Endothelial cell of umbilical vein (primary cell): ENCODE measurements around the gene TBC1D30. TPM values are rescaled to one million over a fixed set of nuclear protein-coding genes. Genes with fewer than 3 reads are reported as not detected.

Experiments
- BruUV-seq: library from RNA; stranded (reverse); fragments of 400-500 nt; replicated peaks from 2 replicates; lab custom pipeline; 2021; lab: Mats Ljungman, UMichigan
- CTCF ChIA-PET: fragments of 300-600, 350-600 bp; sonication (Branson Sonifier 250); formaldehyde crosslinking; loops from one replicate; lab custom pipeline; 2021; ENCODE audit warnings: antibody characterized with exemption, inconsistent platforms; lab: Charles Lee
- POLR2A ChIA-PET: fragments of 300-600, 350-600 bp; sonication (Branson Sonifier 250); formaldehyde crosslinking; loops from one replicate; lab custom pipeline; 2021; ENCODE audit warnings: antibody characterized with exemption, inconsistent platforms; lab: Charles Lee
- DNase-seq: peaks from one replicate; pipeline ENCODE4 v3.0.0-alpha.2; 2011; ENCODE audit warnings: low read depth, low spot score
- FAIRE-seq: peaks from 2 replicates; lab custom pipeline; 2011; peaks lifted over from hg19 to GRCh38; lab: Jason Lieb, UNC
- H2AFZ ChIP-seq: 2 replicates; pipeline ENCODE4 v1.6.0; 2012; ENCODE audit warnings: low read depth, low read length, control low read depth, inconsistent platforms
- H3K27ac ChIP-seq: 2 replicates; pipeline ENCODE4 v1.5.1; 2011; ENCODE audit warnings: low read depth, mild to moderate bottlenecking, control low read depth, low read length, moderate library complexity; ENCODE audit not compliant: insufficient read depth
- H3K27me3 ChIP-seq, 2 experiments: 2 replicates each; pipeline versions ENCODE4 v1.6.0 to v1.6.1; 2011; ENCODE audit warnings: low read length in 2 of 2, mixed read lengths in 1 of 2; ENCODE audit not compliant: control insufficient read depth in 2 of 2, insufficient read depth in 2 of 2
- H3K36me3 ChIP-seq, 2 experiments: 2 replicates in 1 of 2; 3 replicates in 1 of 2; pipeline ENCODE4 v1.5.1; 2011; ENCODE audit warnings: low read length in 2 of 2, mild to moderate bottlenecking in 1 of 2, moderate library complexity in 1 of 2; ENCODE audit not compliant: control insufficient read depth in 2 of 2, insufficient read depth in 2 of 2; ENCODE audit errors: extremely low read depth in 1 of 2
- H3K4me1 ChIP-seq: 3 replicates; pipeline ENCODE4 v1.5.1; 2011; ENCODE audit warnings: mild to moderate bottlenecking, low read length; ENCODE audit not compliant: control insufficient read depth, insufficient read depth; ENCODE audit errors: extremely low read depth
- H3K4me2 ChIP-seq: 2 replicates; pipeline ENCODE4 v1.6.1; 2011; ENCODE audit warnings: low read length, control low read depth, mixed read lengths; ENCODE audit not compliant: insufficient read depth
- H3K4me3 ChIP-seq, 3 experiments: fragments of 200-600 bp in 1 of 3; sonication (generic), shearing (Covaris generic) in 1 of 3; replicated peaks in 1 of 3; 2 replicates each; pipeline ENCODE4 v1.5.1; 2011 to 2016; ENCODE audit warnings: control low read depth in 3 of 3, low read length in 3 of 3, mild to moderate bottlenecking in 2 of 3, inconsistent platforms in 1 of 3, low read depth in 1 of 3, moderate library complexity in 1 of 3; ENCODE audit not compliant: insufficient read depth in 1 of 3
- H3K79me2 ChIP-seq: 2 replicates; pipeline ENCODE4 v1.6.0; 2012; ENCODE audit warnings: low read length, inconsistent platforms; ENCODE audit not compliant: control insufficient read depth, insufficient read depth
- H3K9ac ChIP-seq: replicated peaks from 2 replicates; pipeline ENCODE3; 2011; ENCODE audit warnings: low read length, control low read depth; ENCODE audit not compliant: insufficient read depth; ENCODE audit errors: extremely low read depth
- H3K9me1 ChIP-seq: replicated peaks from 3 replicates; pipeline ENCODE4 v1.6.0; 2011; ENCODE audit warnings: mild to moderate bottlenecking, low read length; ENCODE audit not compliant: control insufficient read depth, insufficient read depth; ENCODE audit errors: extremely low read depth
- H3K9me3 ChIP-seq: replicated peaks from 2 replicates; pipeline ENCODE4 v1.5.1; 2012; ENCODE audit warnings: low read length, inconsistent platforms; ENCODE audit not compliant: control insufficient read depth, insufficient read depth
- H4K20me1 ChIP-seq: replicated peaks from 2 replicates; pipeline ENCODE3; 2011; ENCODE audit warnings: mild to moderate bottlenecking, low read length; ENCODE audit not compliant: control insufficient read depth, insufficient read depth; ENCODE audit errors: extremely low read depth
- CTCF ChIP-seq, 2 donors: IDR thresholded peaks; 1 replicate in 1 of 2; 2 replicates in 1 of 2; pipeline ENCODE4 v1.5.1; 2011; ENCODE audit warnings: low read length in 2 of 2, mild to moderate bottlenecking in 2 of 2, moderate library complexity in 2 of 2, control low read depth in 1 of 2, inconsistent platforms in 1 of 2, low read depth in 1 of 2; ENCODE audit not compliant: insufficient read depth in 1 of 2; ENCODE audit errors: extremely low read depth in 1 of 2
- EZH2 ChIP-seq: IDR thresholded peaks from 2 replicates; pipeline ENCODE4 v1.6.1; 2012; ENCODE audit warnings: borderline replicate concordance, low read depth, mild to moderate bottlenecking, moderate library complexity, low read length, inconsistent platforms; ENCODE audit not compliant: severe bottlenecking
- FOS ChIP-seq: IDR thresholded peaks from 2 replicates; pipeline ENCODE4 v1.6.1; 2011; ENCODE audit warnings: mild to moderate bottlenecking, low read length, moderate library complexity, borderline replicate concordance; ENCODE audit not compliant: insufficient read depth
- GATA2 ChIP-seq: IDR thresholded peaks from 2 replicates; pipeline ENCODE4 v1.7.0; 2011; ENCODE audit warnings: low read depth, mild to moderate bottlenecking, moderate library complexity, mixed read lengths, low read length; ENCODE audit not compliant: insufficient read length, insufficient read depth
- JUN ChIP-seq: IDR thresholded peaks from 2 replicates; pipeline ENCODE4 v1.6.1; 2011; ENCODE audit warnings: borderline replicate concordance, low read depth; ENCODE audit not compliant: insufficient read length, insufficient read depth
- MAX ChIP-seq: IDR thresholded peaks from 2 replicates; pipeline ENCODE4 v1.6.1; 2011; ENCODE audit not compliant: insufficient read depth, insufficient read length
- MYC ChIP-seq: IDR thresholded peaks from one replicate; pipeline ENCODE4 v1.6.1; 2011; ENCODE audit warnings: mild to moderate bottlenecking, low read depth, low read length
- POLR2A ChIP-seq: IDR thresholded peaks from 2 replicates; pipeline ENCODE4 v1.6.1; 2012; ENCODE audit warnings: low read depth, mild to moderate bottlenecking, control low read depth, low read length
- POLR2AphosphoS5 ChIP-seq: IDR thresholded peaks from 2 replicates; pipeline ENCODE4 v1.6.1; 2012; ENCODE audit warnings: low read depth, mild to moderate bottlenecking, control low read depth, low read length, moderate library complexity; ENCODE audit not compliant: insufficient read depth
- dilution Hi-C: fragments of 300-500 bp; cut with MboI; formaldehyde crosslinking; loops from one replicate; pipeline ENCODE4 v1.15.0; 2019; ENCODE audit warnings: low sequenced_read_pairs; ENCODE audit not compliant: extremely low pct_ligation_motif_present
- intact Hi-C: fragments of 100-400 bp; cut with micrococcal nuclease; formaldehyde crosslinking; loops from one replicate; pipeline ENCODE4 v1.10.0; 2022
- polyA plus RNA-seq, 4 experiments: library from polyadenylated mRNA; depleted of rRNA in 3 of 4; stranded (reverse) in 3 of 4; unstranded in 1 of 4; fragments of >200 nt; gene quantifications; 2 replicates each; pipeline versions ENCODE4 v1.2.1 to v1.2.3, GENCODE V29; 2011 to 2012; ENCODE audit warnings: missing spikeins in 1 of 4
- total RNA-seq: library from RNA; stranded (reverse); gene quantifications from 2 replicates; pipeline ENCODE4 v1.2.3, GENCODE V29; 2021

The TBC1D30 gene
- total and polyA plus RNA-seq, 2 donors (not counting 3 experiments of a cell fraction or from before 2014, with no cell fraction given) = 4.4 to 7.6 TPM

DNA sequence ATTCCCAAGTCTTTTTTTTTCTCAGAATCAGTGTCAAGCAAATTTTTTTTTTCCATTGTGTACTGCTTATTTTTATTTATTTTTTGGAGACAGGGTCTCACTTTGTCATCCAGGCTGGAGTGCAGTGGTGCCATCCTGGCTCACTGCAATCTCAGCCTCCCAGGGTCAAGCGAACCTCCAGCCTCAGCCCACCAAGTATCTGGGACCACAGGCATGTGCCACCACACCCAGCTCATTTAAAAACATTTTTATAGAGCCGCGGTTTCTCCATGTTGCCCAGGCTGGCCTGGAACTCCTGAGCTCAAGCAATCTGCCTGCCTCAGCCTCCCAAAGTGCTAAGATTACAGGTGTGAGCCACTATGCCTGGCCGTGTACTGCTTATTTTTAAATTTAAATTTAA is 68.1 kb downstream of the TBC1D30 start:
- no peak for TF ChIP-seq POLR2A
- TF ChIP-seq FOS = no peak
- TF ChIP-seq JUN = no peak
- no peak for TF ChIP-seq EZH2
- TF ChIP-seq CTCF (IDR thresholded peaks at IDR 0.05; ENCODE audit: extremely low read depth in 1 of 2, insufficient read depth in 1 of 2, low read depth in 1 of 2, low read length in 2 of 2) = no peak
- no peak for TF ChIP-seq MYC
- TF ChIP-seq POLR2AphosphoS5 = no peak
- TF ChIP-seq MAX = no peak
- TF ChIP-seq GATA2 = no peak
- peaks cover 38% of the 10 kb centered on the region for H3K4me1 ChIP-seq
- BruUV-seq = no TSS peak
- H3K4me3 ChIP-seq = no peak overlapping the region
- ChIA-PET POLR2A (interaction anchor here (0.7 kb wide), 1 partner anchor 75 kb away, joined by 3 read pairs; no protein-coding TSS in a partner anchor), CTCF (interaction anchor here (1.1 to 6.6 kb wide), 4 partner anchors 214 to 781 kb away, joined by 3 to 116 read pairs (median 68); partner anchors contain the start of gene WIF1)
- H3K9ac ChIP-seq = no peak overlapping the region
- no peaks in the 10 kb centered on the region for H3K27me3 ChIP-seq
- intact Hi-C loops = loop anchor here (5.0 to 10.0 kb wide), 3 partner anchors 390 to 1515 kb away; no protein-coding TSS in a partner anchor
- DNase-seq (no peak), FAIRE-seq (no peak)
- no peaks in the 10 kb centered on the region for H4K20me1 ChIP-seq
- no peak overlapping the region for H3K4me2 ChIP-seq
- H2AFZ ChIP-seq = no peak overlapping the region
- H3K27ac ChIP-seq = no peak overlapping the region
- dilution Hi-C loops = no loop called here
- no peaks in the 10 kb centered on the region for H3K79me2 ChIP-seq
- no peaks in the 10 kb centered on the region for H3K9me3 ChIP-seq
- no peaks in the 10 kb centered on the region for H3K9me1 ChIP-seq
- H3K36me3 ChIP-seq = no peaks in the 10 kb centered on the region
